A172 (cell line): ENCODE results near the gene SLC46A2. TPM values are rescaled to one million over a fixed set of nuclear protein-coding genes. Genes with fewer than 3 reads are reported as not detected.
A peak's percentile ranks its signal among the peaks of the same experiment; 100 is the strongest.

Experiments used
- DNase-seq: peaks from one replicate; pipeline ENCODE4 v3.0.0-alpha.2; 2015; ENCODE audit warnings: low spot score
- total RNA-seq: library from RNA; depleted of rRNA; stranded (reverse); fragments of >200 nt; shearing (Covaris generic); gene quantifications from 2 replicates; pipeline ENCODE4 v1.2.3, GENCODE V29; 2014; rRNA removed

Gene SLC46A2
- not detected in 2 replicates for total RNA-seq

- DNase-seq, result no peak
Measured at GRCh38 chr9:112890106-112891081, at the start of gene SLC46A2. TSS of gene SLC46A2 (minus strand) at chr9:112890876. CDS start at chr9:112890681, 195 bp downstream.

- DNase-seq, result no peak
Measured at GRCh38 chr9:112939418-112939817, 48.7 kb upstream of the SLC46A2 start.

DNA sequence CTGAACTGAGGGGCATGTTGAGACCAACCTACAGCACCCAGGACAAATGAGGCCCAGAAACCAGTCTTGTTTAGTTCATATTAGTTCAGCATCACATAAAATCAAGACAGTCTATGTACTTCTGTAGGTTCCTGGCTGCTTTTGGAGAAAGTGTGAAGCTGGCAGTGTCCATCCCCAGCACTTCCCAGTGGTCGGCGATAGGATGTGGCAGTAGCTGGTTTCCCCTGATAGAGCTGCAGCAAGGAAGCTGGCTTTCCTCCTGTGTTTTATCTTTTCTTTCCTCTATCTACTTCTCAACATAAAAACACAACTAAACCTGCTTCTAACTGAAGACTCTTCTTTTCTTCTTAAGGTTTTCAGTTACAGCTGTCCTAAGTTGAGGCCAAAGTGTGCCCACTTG is 43.0 kb upstream of the SLC46A2 start:
- DNase-seq, result no peak

- DNase-seq, result peak; percentile 44
Measured at GRCh38 chr9:112925058-112925641, 34.5 kb upstream of the SLC46A2 start.

DNA sequence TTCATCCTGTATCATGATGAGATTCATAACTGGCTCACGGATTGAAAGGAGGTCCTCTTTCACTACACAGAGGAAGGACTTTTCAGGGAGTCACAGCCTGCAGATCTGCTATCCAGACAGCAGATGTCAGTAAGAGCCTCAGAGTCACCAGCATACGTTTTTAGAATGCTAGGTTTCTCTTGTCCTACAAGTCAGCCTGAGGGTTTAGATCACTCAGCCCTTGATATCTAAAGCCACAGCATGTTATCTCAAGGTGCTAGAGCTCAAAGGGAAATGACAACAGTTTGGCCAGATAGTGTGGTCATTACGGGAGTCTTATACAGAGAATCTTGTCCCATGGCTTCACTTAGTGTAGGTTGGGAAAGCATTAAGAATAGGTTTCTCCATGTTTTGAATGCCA is 30.9 kb upstream of the SLC46A2 start:
- DNase-seq, result peak; percentile 47

DNA sequence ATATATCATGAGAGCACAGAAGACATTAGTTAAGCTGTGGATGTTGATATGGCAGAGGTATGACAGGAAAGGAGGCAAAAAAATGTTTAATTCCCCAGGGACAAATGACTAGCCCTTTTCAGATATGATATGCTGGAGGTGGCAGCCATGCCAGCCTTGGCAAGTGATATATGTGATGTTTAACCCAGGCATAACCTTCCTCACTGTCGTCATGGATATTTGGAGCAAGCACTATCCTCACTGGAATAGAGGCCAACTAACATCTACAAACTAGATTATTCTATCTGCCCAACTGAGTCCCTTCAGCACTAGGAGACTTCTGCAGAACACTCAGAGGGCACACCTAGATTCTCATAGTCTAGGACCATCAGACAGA is 27.3 kb upstream of the SLC46A2 start:
- no peak for DNase-seq

GRCh38 chr9:112917047-112917986 is 26.6 kb upstream of the SLC46A2 start:
- no peak for DNase-seq

DNA sequence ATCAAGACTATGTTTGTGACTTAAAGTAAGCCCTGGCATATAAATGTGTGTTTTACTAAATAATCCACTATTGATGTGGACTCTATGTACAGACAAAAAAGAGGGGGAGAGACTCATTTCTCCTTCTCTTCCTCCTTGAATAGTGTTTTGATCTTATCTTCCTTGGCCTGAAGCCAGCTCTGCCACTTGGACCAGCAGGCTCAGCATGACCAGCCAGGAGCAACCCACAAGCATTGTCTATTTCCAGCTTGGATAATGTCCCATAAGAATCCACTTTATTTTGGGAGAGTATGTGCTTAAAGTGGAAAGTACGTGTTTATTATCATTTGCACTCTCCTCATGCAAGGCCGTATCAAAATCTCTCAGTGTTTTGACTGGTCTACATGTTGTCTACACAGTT is 23.8 kb upstream of the SLC46A2 start:
- DNase-seq, result no peak

- no peak for DNase-seq
Measured at GRCh38 chr9:112913326-112913725, 22.6 kb upstream of the SLC46A2 start.

- no peak for DNase-seq
Measured at GRCh38 chr9:112912636-112913035, 22.0 kb upstream of the SLC46A2 start.

- DNase-seq, result no peak
Measured at GRCh38 chr9:112911736-112912135, 21.1 kb upstream of the SLC46A2 start.

DNA sequence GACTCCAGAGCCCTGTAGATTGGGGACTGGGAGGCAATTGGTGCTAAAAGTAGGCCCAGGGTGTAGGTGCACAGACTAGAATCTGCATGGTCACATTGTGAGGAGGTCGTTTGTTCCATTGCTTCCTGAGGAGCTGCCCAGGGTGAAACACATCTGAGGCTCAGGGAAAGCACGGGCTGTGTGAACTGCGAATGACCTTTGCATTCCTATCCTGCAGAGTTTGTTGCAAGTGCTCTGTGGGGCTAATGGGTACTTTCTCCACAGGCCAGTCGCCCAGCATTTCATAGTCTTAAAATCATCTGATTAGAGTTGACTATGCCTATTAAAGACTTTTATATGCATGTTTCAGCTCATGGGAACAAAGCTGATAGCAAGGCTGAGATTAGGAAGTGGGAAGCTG is 14.4 kb upstream of the SLC46A2 start:
- no peak for DNase-seq

- no peak for DNase-seq
Measured at GRCh38 chr9:112900901-112901300, 10.2 kb upstream of the SLC46A2 start.

GRCh38 chr9:112900488-112900887 is 9.8 kb upstream of the SLC46A2 start:
- no peak for DNase-seq

DNA sequence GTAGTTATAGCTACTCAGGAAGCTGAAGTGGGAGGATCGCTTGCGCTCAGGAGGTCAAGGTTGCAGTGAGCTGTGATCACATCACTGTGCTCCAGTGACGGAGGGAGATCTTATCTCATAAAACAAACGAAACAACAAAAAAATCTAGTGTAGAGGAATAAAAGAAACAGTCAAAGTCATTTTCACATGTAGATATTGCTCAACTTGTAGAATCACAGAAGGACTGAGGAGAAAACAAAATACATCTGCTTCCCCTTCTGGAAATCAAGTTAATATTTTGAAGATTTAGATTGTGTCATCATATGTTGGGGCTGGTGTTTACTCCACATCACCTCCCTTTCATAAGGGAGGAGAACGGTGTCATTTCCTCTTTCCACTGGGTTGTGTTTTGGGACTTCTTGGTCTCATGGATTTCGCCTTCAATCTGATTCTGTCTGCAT is 8.2 kb upstream of the SLC46A2 start:
- DNase-seq, result no peak

- no peak for DNase-seq
Measured at GRCh38 chr9:112896131-112896530, 5.5 kb upstream of the SLC46A2 start.

- no peak for DNase-seq
Measured at GRCh38 chr9:112894699-112895098, 4.0 kb upstream of the SLC46A2 start.

DNA sequence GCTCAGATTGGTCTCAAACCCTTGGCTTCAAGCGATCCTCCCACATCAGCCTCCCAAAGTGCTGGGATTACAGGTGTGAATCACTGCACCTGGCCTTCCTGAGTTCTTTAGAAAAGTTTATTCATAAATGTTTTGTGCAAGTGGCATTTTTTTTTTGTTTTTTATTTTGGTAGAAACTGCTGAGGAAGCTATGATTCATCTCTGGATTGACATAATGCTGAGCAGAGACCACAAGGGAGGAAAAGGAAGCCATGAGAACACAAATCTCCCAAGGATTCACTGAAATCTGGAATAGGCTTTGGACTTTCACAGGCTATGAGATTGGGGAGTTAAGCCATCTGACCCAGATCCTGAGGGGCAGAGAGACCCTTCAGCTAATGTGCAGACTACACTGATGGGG is 3.4 kb upstream of the SLC46A2 start:
- peak; percentile 15 for DNase-seq

GRCh38 chr9:112892981-112893380 is 2.3 kb upstream of the SLC46A2 start:
- no peak for DNase-seq

- DNase-seq, result no peak
Measured at GRCh38 chr9:112891521-112891920, 845 bp upstream of the SLC46A2 start.

DNA sequence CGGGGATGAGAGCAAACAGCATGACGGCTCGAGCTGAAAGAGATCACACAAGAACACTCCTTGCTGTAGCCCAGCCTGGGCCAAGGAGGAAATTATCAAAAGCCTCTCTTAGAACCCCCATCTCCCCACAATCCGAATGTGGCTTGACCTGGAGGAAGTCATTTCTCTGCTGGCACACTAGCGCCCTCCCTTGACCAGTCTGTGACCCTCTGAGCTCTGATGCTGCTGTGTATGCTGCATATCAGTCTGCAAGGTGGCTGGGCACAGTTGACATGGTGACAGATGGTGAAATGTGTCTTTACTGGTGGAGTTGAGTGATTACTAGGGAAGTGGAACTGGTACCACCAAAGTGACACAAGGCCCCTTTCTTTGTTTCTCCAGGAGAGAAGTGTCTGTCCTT is 3.3 kb downstream of the SLC46A2 start:
- no peak for DNase-seq

GRCh38 chr9:112886351-112886750 is 4.3 kb downstream of the SLC46A2 start:
- no peak for DNase-seq
